Measurements from ENCODE around the gene SLC1A3. TPM values are rescaled to one million over a fixed set of nuclear protein-coding genes. Genes with fewer than 3 reads are reported as not detected.

The SLC1A3 gene
- total and polyA plus RNA-seq, 2 of the 4 experiments (the other 2 are of a cell fraction): 0.27 to 1.3 TPM

DNA sequence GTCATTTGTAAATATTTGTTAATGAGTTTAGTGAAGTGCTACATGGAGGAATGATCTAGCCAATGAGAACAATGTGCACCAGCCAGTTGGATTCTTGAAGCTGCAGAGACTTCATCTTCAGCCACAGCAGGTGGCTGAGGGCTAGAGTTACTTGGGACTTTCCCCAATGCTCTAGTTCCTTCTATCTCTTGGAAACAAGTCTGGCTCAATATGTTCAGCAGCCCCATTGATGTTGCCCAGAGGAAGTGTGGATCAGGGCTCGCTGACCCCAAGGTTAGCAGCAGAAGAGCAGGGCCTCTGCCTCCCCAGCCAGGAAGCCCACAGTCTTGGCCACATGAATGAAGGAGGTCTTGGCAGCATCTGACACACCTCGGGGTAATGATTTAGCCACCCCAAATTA lies 117.5 kb downstream of the SLC1A3 start:
- in situ Hi-C loops (cut with MboI; ENCODE audit: low sequenced_read_pairs): no loop called here
- Histone ChIP-seq H4K91ac (ENCODE audit: insufficient read depth, low read depth, low read length) (no peak overlapping the region), H3K4me1 (ENCODE audit: control insufficient read depth, insufficient read depth, low read length) (no peaks in the 10 kb centered on the region), H3K36me3 (ENCODE audit: control insufficient read depth, insufficient read depth, low read length) (no peaks in the 10 kb centered on the region), H2BK20ac (ENCODE audit: low read depth, low read length) (no peak overlapping the region), H3K9ac (ENCODE audit: low read depth, low read length) (no peak overlapping the region), H3K14ac (replicated peaks; ENCODE audit: low read depth, low read length) (no peak overlapping the region), H3K9me1 (ENCODE audit: insufficient read depth, low read length) (no peaks in the 10 kb centered on the region), H2BK5ac (ENCODE audit: low read depth, low read length, poor library complexity, severe bottlenecking) (no peak overlapping the region), H3K18ac (ENCODE audit: low read depth, low read length) (no peak overlapping the region), H4K5ac (ENCODE audit: low read depth, low read length) (no peak overlapping the region), H2BK120ac (ENCODE audit: low read depth, low read length) (no peak overlapping the region), H3K27ac (ENCODE audit: insufficient read depth, low read length) (no peak overlapping the region), H3K27me3 (ENCODE audit: control insufficient read depth, insufficient read depth, low read length) (peaks cover 15% of the 10 kb centered on the region), H4K20me1 (ENCODE audit: insufficient read depth, low read length) (no peaks in the 10 kb centered on the region), H3K4me2 (ENCODE audit: low read depth, low read length) (no peak overlapping the region), H2AK5ac (ENCODE audit: low read depth, low read length) (no peak overlapping the region), H3K23ac (ENCODE audit: low read depth, low read length) (no peak overlapping the region), H2AFZ (replicated peaks; ENCODE audit: low read length, poor library complexity) (no peak overlapping the region), H3K9me3 (ENCODE audit: control insufficient read depth, insufficient read depth, low read length) (no peaks in the 10 kb centered on the region), H3K56ac (ENCODE audit: extremely low read depth, insufficient read depth, low read length) (no peak overlapping the region), H2BK15ac (ENCODE audit: low read depth, low read length) (no peak overlapping the region), H2AK9ac (replicated peaks; ENCODE audit: low read depth, low read length, poor library complexity) (no peak overlapping the region), H3K4ac (ENCODE audit: low read depth, low read length) (no peak overlapping the region), H3K4me3 (ENCODE audit: insufficient read depth, low read depth, low read length) (no peak overlapping the region), H4K8ac (ENCODE audit: low read depth in 2 of 2, low read length in 2 of 2) (no peak overlapping the region), H3K79me1 (ENCODE audit: low read depth in 1 of 2, low read length in 2 of 2) (no peaks in the 10 kb centered on the region)
- intact Hi-C loops (cut with micrococcal nuclease): no loop called here
- DNase-seq (no peak), ATAC-seq (ENCODE audit: low read depth) (no peak)
- dilution Hi-C loops (cut with HindIII; ENCODE audit: low sequenced_read_pairs, unreplicated experiment): no loop called here
- no CpG with 5 or more reads among the region's 2 CpGs for WGBS, 2 experiments (ENCODE audit: extremely low coverage in 2 of 2, insufficient read length in 1 of 2)
- no TSS peak for BruUV-seq (replicated peaks)
- CTCF ChIA-PET: no interaction called here
- POLR2A ChIA-PET (ENCODE audit: unreplicated experiment): no interaction called here
- TF ChIP-seq, protein P1, sequence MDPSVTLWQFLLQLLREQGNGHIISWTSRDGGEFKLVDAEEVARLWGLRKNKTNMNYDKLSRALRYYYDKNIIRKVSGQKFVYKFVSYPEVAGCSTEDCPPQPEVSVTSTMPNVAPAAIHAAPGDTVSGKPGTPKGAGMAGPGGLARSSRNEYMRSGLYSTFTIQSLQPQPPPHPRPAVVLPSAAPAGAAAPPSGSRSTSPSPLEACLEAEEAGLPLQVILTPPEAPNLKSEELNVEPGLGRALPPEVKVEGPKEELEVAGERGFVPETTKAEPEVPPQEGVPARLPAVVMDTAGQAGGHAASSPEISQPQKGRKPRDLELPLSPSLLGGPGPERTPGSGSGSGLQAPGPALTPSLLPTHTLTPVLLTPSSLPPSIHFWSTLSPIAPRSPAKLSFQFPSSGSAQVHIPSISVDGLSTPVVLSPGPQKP (IDR thresholded peaks at IDR 0.05; ENCODE audit: borderline replicate concordance, low read depth, low read length): no peak
- TF ChIP-seq RCOR1 (IDR thresholded peaks at IDR 0.05; ENCODE audit: insufficient replicate concordance, low read length): no peak
- TF ChIP-seq MAFK (IDR thresholded peaks at IDR 0.05; ENCODE audit: low read depth, low read length): no peak
- TF ChIP-seq POLR2A (IDR thresholded peaks at IDR 0.05; ENCODE audit: low read depth, low read length): no peak
- no peak for TF ChIP-seq BHLHE40 (IDR thresholded peaks at IDR 0.05; ENCODE audit: low read depth, low read length)
- TF ChIP-seq MXI1 (IDR thresholded peaks at IDR 0.05; ENCODE audit: borderline replicate concordance, low read depth, low read length): no peak
- TF ChIP-seq CHD1 (IDR thresholded peaks at IDR 0.05; ENCODE audit: low read depth, low read length): no peak
